Cardiac muscle cell (in vitro differentiated cells and primary cell): ENCODE results near the gene MTHFR. TPM values are rescaled to one million over a fixed set of nuclear protein-coding genes. Genes with fewer than 3 reads are reported as not detected.

Experiments
- DNase-seq, 2 donors: peaks; one replicate each; pipeline versions ENCODE4 v3.0.0 to v3.0.0-alpha.2; 2010 to 2017; ENCODE audit warnings: low read depth in 1 of 2, low spot score in 1 of 2
- H3K27ac ChIP-seq: fragments of 200-600 bp; sonication (generic); 2 replicates; pipeline ENCODE4 v1.5.1; 2016
- H3K27me3 ChIP-seq: fragments of 200-600 bp; sonication (generic); 2 replicates; pipeline ENCODE4 v1.6.0; 2016; ENCODE audit warnings: control low read depth
- H3K36me3 ChIP-seq: fragments of 200-600 bp; sonication (generic); 2 replicates; pipeline ENCODE4 v1.5.1; 2016; ENCODE audit warnings: control low read depth
- H3K4me1 ChIP-seq: fragments of 200-600 bp; sonication (generic); 2 replicates; pipeline ENCODE4 v1.8.1; 2017; ENCODE audit warnings: low read depth, mild to moderate bottlenecking, mixed run types
- H3K4me3 ChIP-seq: fragments of 200-600 bp; sonication (generic); 2 replicates; pipeline ENCODE4 v1.5.1; 2016; ENCODE audit warnings: mild to moderate bottlenecking
- H3K9me3 ChIP-seq: fragments of 200-600 bp; sonication (generic); 2 replicates; pipeline ENCODE4 v1.5.1; 2017; ENCODE audit warnings: low read depth, mild to moderate bottlenecking, control low read depth
- polyA plus RNA-seq: library from polyadenylated mRNA; unstranded; fragments of >200 nt; fragmentation: Nextera tagmentation; extraction: Ambion mirVana; gene quantifications from 2 replicates; pipeline ENCODE4 v1.2.1, GENCODE V29; 2016
- total RNA-seq: library from RNA; depleted of rRNA; stranded (reverse); fragments of >200 nt; gene quantifications from 2 replicates; pipeline ENCODE4 v1.2.3, GENCODE V29; 2016
- TF ChIP-seq, protein P1 (sequence below): IDR thresholded peaks from 2 replicates; pipeline ENCODE4 v1.5.1; 2012; ENCODE audit warnings: low read depth, mild to moderate bottlenecking, low read length

The MTHFR gene
- total and polyA plus RNA-seq, 2 experiments from 2014 or later = 37.5 to 64.0 TPM

- H3K9me3 ChIP-seq = no peaks in the 10 kb centered on the region
- no peak within 1 kb of the TSS for H3K4me3 ChIP-seq
- H3K27me3 ChIP-seq = peaks cover 22% of the 10 kb centered on the region
- no peak within 1 kb of the TSS for H3K27ac ChIP-seq
- H3K36me3 ChIP-seq = no peaks in the 10 kb centered on the region
- no peaks in the 10 kb centered on the region for H3K4me1 ChIP-seq
- TF ChIP-seq, protein P1, sequence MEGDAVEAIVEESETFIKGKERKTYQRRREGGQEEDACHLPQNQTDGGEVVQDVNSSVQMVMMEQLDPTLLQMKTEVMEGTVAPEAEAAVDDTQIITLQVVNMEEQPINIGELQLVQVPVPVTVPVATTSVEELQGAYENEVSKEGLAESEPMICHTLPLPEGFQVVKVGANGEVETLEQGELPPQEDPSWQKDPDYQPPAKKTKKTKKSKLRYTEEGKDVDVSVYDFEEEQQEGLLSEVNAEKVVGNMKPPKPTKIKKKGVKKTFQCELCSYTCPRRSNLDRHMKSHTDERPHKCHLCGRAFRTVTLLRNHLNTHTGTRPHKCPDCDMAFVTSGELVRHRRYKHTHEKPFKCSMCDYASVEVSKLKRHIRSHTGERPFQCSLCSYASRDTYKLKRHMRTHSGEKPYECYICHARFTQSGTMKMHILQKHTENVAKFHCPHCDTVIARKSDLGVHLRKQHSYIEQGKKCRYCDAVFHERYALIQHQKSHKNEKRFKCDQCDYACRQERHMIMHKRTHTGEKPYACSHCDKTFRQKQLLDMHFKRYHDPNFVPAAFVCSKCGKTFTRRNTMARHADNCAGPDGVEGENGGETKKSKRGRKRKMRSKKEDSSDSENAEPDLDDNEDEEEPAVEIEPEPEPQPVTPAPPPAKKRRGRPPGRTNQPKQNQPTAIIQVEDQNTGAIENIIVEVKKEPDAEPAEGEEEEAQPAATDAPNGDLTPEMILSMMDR = no peak
- DNase-seq = peak in 1 of 2 donors; percentile 48
These were observed 43.8 kb downstream of the MTHFR start, which contains the start of gene C1orf167 for GRCh38 chr1:11761988-11762406. Gene C1orf167 (plus strand): TSS chr1:11762193. CDS start chr1:11764401, 2,208 bp downstream.

- Histone ChIP-seq H3K27ac (no peak overlapping the region), H3K27me3 (peaks cover 22% of the 10 kb centered on the region), H3K36me3 (no peaks in the 10 kb centered on the region), H3K9me3 (no peaks in the 10 kb centered on the region), H3K4me1 (no peaks in the 10 kb centered on the region), H3K4me3 (no peak overlapping the region)
- no peak for DNase-seq
- TF ChIP-seq, protein P1 = no peak
These were observed 44.5 kb downstream of the MTHFR start for GRCh38 chr1:11761285-11761684.

- Histone ChIP-seq H3K4me1 (no peaks in the 10 kb centered on the region), H3K27ac (no peak overlapping the region), H3K9me3 (no peaks in the 10 kb centered on the region), H3K4me3 (no peak overlapping the region), H3K27me3 (peaks cover 22% of the 10 kb centered on the region), H3K36me3 (no peaks in the 10 kb centered on the region)
- TF ChIP-seq, protein P1 = no peak
- no peak for DNase-seq
These were observed 46.0 kb downstream of the MTHFR start for GRCh38 chr1:11759791-11760190.

DNA sequence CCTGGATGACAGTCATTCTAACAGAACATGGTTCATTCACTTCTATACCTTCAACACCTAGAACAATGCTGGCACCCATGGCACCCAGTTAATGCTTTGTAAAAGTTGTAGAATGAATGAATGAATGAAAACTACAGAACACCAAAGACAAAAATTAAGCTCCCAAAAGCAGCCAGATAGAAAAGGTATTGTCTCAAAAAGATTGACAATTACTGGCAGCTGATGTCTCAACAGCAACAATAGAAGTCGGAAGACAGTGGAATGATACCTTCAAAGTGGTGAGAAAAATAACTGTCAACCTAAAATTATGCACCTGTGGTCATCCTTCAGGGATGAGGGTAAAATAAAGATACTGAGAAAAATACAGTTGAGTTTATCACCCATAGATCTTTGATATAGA, 48.7 kb downstream of the MTHFR start:
- peaks cover 21% of the 10 kb centered on the region for H3K4me1 ChIP-seq
- no peaks in the 10 kb centered on the region for H3K9me3 ChIP-seq
- TF ChIP-seq, protein P1 = no peak
- peaks cover 16% of the 10 kb centered on the region for H3K27me3 ChIP-seq
- no peak overlapping the region for H3K27ac ChIP-seq
- no peak overlapping the region for H3K4me3 ChIP-seq
- H3K36me3 ChIP-seq = no peaks in the 10 kb centered on the region
- no peak for DNase-seq

GRCh38 chr1:11753555-11754208, 52.1 kb downstream of the MTHFR start:
- H3K9me3 ChIP-seq = no peaks in the 10 kb centered on the region
- H3K27me3 ChIP-seq = no peaks in the 10 kb centered on the region
- TF ChIP-seq, protein P1 = no peak
- peaks cover 21% of the 10 kb centered on the region for H3K4me1 ChIP-seq
- peaks cover 3% of the 10 kb centered on the region for H3K36me3 ChIP-seq
- peak; percentile 31 to 60 for DNase-seq
- H3K27ac ChIP-seq = peak overlapping the region; percentile 78
- no peak overlapping the region for H3K4me3 ChIP-seq
